ENCODE data around the gene TYMP.

The TYMP gene

DNA sequence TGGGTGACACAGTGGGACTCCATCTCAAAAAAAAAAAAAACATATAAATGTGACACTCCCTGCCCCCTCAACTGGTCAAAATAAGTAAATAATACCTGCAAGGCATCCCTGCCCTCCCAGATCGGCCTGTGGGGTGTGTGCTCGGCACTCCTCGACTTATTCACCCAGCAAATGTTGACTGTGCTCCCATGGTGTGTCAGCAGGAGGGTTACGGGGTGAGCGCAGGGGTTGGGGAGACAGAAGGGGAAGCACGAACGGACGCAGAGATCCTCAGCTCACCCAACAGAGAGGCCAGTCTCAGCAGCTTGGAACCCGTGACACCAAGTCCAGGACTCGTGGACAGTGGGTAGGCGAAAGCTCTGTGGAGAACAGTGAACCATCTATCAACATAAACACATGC is 50.1 kb downstream of the TYMP start:
- H3F3A ChIP-seq (ENCODE audit: insufficient read depth), result 0 out of 2 replicates have a peak, but pooled peaks cover 4% of the 10 kb centered on the region
- H3K9me3 ChIP-seq (ENCODE audit: insufficient read depth, low read length), result no peaks in the 10 kb centered on the region
- no peak overlapping the region for H3K27ac ChIP-seq (ENCODE audit: low read depth, low read length)
- no peaks in the 10 kb centered on the region for H4K20me1 ChIP-seq (ENCODE audit: low read depth, low read length)
- no peaks in the 10 kb centered on the region for H3K36me3 ChIP-seq (ENCODE audit: low read length)
- H3K27me3 ChIP-seq (ENCODE audit: low read length), result no peaks in the 10 kb centered on the region
- TF ChIP-seq EZH2phosphoT487 (conservative IDR thresholded peaks at IDR 0.05; ENCODE audit: low read length) (no peak), CTCF (IDR thresholded peaks at IDR 0.05; ENCODE audit: insufficient read depth, low read length, poor library complexity, severe bottlenecking) (no peak)
- H3K4me2 ChIP-seq (ENCODE audit: low read depth, low read length, poor library complexity, severe bottlenecking), result no peak overlapping the region
- H2AFZ ChIP-seq (ENCODE audit: low read depth, low read length, severe bottlenecking), result no peak overlapping the region
- H3K79me2 ChIP-seq (ENCODE audit: insufficient read depth, low read length), result no peaks in the 10 kb centered on the region
- H3K9me2 ChIP-seq (replicated peaks; ENCODE audit: insufficient read depth, low read length), result no peaks in the 10 kb centered on the region
- H3K9ac ChIP-seq (ENCODE audit: low read length), result no peak overlapping the region
- H3K4me3 ChIP-seq (ENCODE audit: insufficient read depth, low read length, poor library complexity, severe bottlenecking), result no peak overlapping the region

DNA sequence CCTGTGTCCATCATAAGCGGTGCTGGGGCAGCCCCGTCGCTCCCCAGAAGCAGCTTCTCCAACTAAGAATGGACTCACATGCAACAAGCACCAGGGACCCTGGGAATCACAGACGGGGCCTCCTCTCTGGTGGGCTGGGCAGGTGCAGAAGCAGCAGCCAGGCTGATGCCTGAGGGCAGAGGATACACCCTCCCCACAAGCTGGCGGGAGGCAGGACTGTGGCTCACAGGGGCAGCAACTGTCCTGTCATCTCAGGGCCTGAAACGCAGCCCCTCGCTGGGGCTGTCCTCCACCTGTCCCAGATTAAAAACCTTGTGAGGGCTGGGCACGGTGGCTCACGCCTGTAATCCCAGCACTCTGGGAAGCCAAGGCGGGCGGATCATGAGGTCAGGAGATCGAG is 51.9 kb downstream of the TYMP start:
- no peak overlapping the region for H3K4me3 ChIP-seq (ENCODE audit: insufficient read depth, low read length, poor library complexity, severe bottlenecking)
- no peaks in the 10 kb centered on the region for H3K36me3 ChIP-seq (ENCODE audit: low read length)
- no peak overlapping the region for H3K4me2 ChIP-seq (ENCODE audit: low read depth, low read length, poor library complexity, severe bottlenecking)
- H3K79me2 ChIP-seq (ENCODE audit: insufficient read depth, low read length), result peaks cover 18% of the 10 kb centered on the region
- no peaks in the 10 kb centered on the region for H3K9me2 ChIP-seq (replicated peaks; ENCODE audit: insufficient read depth, low read length)
- H4K20me1 ChIP-seq (ENCODE audit: low read depth, low read length), result no peaks in the 10 kb centered on the region
- H3K27ac ChIP-seq (ENCODE audit: low read depth, low read length), result no peak overlapping the region
- no peaks in the 10 kb centered on the region for H3K27me3 ChIP-seq (ENCODE audit: low read length)
- no peak for TF ChIP-seq CTCF (IDR thresholded peaks at IDR 0.05; ENCODE audit: insufficient read depth, low read length, poor library complexity, severe bottlenecking)
- TF ChIP-seq EZH2phosphoT487 (conservative IDR thresholded peaks at IDR 0.05; ENCODE audit: low read length), result no peak
- peaks cover 9% of the 10 kb centered on the region; the same call in 1 of the 2 replicates for H3F3A ChIP-seq (ENCODE audit: insufficient read depth)
- H3K9me3 ChIP-seq (ENCODE audit: insufficient read depth, low read length), result no peaks in the 10 kb centered on the region
- no peak overlapping the region for H3K9ac ChIP-seq (ENCODE audit: low read length)
- no peak overlapping the region for H2AFZ ChIP-seq (ENCODE audit: low read depth, low read length, severe bottlenecking)

DNA sequence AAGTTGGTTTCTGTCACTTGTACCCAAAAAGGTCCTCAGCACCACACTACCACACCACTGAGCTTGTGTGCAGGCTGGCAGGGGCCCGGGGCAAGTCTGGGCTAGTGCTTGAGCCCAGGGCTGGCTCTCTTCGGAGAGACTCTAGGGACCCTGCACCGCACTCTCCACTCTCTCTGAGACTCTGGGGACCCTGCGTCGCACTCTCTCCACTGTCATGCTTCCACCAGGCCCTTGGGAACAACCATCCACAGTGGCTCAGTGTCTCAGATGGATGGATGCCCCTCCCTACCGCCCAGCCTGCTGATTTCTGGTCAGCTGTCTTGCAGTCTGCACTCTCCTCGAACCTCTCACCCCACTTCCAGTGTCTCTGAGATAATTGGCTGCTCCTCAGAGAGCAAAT is 52.9 kb downstream of the TYMP start:
- Histone ChIP-seq H2AFZ (ENCODE audit: low read depth, low read length, severe bottlenecking) (no peak overlapping the region), H4K20me1 (ENCODE audit: low read depth, low read length) (no peaks in the 10 kb centered on the region; the same call in 1 of the 2 replicates), H3K4me3 (ENCODE audit: insufficient read depth, low read length, poor library complexity, severe bottlenecking) (no peak overlapping the region), H3K36me3 (ENCODE audit: low read length) (no peaks in the 10 kb centered on the region), H3K79me2 (ENCODE audit: insufficient read depth, low read length) (peaks cover 28% of the 10 kb centered on the region), H3K9me3 (ENCODE audit: insufficient read depth, low read length) (no peaks in the 10 kb centered on the region), H3K9ac (ENCODE audit: low read length) (no peak overlapping the region), H3K4me2 (ENCODE audit: low read depth, low read length, poor library complexity, severe bottlenecking) (no peak overlapping the region), H3F3A (ENCODE audit: insufficient read depth) (peaks cover 18% of the 10 kb centered on the region), H3K9me2 (replicated peaks; ENCODE audit: insufficient read depth, low read length) (no peaks in the 10 kb centered on the region), H3K27ac (ENCODE audit: low read depth, low read length) (no peak overlapping the region), H3K27me3 (ENCODE audit: low read length) (no peaks in the 10 kb centered on the region)
- TF ChIP-seq CTCF (IDR thresholded peaks at IDR 0.05; ENCODE audit: insufficient read depth, low read length, poor library complexity, severe bottlenecking), result no peak
- no peak for TF ChIP-seq EZH2phosphoT487 (conservative IDR thresholded peaks at IDR 0.05; ENCODE audit: low read length)
